Astrocyte of the spinal cord (primary cell): ENCODE results near the gene CD37.
"Not testable (repeated sequence)": the region's sequence is repeated elsewhere in the genome, so short reads cannot be mapped to it uniquely, and the experiment has no call there.

Experiments
- DNase-seq: peaks from one replicate; pipeline ENCODE4 v3.0.0; 2011; ENCODE audit warnings: low read depth, low spot score
- H3K4me3 ChIP-seq: 2 replicates; pipeline ENCODE4 v1.5.1; 2011; ENCODE audit warnings: low read depth, mild to moderate bottlenecking, low read length, moderate library complexity
- in situ Hi-C: cut with HindIII; loops from 2 replicates; pipeline ENCODE4 v1.10.0; 2017; ENCODE audit warnings: low sequenced_read_pairs
- TF ChIP-seq, protein P1 (sequence below): IDR thresholded peaks from 2 replicates; pipeline ENCODE4 v1.5.1; 2012; ENCODE audit warnings: low read depth, mild to moderate bottlenecking, low read length, inconsistent platforms

The CD37 gene

DNA sequence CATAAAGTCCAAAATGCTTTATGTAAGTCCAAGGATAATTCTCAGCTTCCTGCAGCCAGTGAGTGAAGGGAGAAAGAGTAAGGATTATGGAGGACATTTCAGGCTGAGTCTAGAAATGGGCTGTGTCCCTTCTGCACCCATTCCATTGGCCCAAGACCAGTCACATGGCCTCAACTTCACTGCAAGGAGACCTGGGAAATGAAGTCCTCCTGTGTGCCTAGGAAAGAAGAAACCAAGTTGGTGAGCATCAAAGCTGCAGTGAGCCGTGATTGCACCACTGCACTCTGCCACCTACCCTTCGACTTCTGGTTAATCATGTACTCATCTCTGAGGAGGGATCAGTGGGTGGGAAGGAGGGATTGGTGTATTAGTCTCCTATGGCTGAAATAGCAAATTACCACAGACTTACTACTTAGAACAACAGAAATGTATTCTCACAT lies 3.6 kb upstream of the CD37 start:
- TF ChIP-seq, protein P1, sequence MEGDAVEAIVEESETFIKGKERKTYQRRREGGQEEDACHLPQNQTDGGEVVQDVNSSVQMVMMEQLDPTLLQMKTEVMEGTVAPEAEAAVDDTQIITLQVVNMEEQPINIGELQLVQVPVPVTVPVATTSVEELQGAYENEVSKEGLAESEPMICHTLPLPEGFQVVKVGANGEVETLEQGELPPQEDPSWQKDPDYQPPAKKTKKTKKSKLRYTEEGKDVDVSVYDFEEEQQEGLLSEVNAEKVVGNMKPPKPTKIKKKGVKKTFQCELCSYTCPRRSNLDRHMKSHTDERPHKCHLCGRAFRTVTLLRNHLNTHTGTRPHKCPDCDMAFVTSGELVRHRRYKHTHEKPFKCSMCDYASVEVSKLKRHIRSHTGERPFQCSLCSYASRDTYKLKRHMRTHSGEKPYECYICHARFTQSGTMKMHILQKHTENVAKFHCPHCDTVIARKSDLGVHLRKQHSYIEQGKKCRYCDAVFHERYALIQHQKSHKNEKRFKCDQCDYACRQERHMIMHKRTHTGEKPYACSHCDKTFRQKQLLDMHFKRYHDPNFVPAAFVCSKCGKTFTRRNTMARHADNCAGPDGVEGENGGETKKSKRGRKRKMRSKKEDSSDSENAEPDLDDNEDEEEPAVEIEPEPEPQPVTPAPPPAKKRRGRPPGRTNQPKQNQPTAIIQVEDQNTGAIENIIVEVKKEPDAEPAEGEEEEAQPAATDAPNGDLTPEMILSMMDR: no peak
- no peak overlapping the region for H3K4me3 ChIP-seq
- DNase-seq: peak; percentile 42
- in situ Hi-C loops: no loop called here

DNA sequence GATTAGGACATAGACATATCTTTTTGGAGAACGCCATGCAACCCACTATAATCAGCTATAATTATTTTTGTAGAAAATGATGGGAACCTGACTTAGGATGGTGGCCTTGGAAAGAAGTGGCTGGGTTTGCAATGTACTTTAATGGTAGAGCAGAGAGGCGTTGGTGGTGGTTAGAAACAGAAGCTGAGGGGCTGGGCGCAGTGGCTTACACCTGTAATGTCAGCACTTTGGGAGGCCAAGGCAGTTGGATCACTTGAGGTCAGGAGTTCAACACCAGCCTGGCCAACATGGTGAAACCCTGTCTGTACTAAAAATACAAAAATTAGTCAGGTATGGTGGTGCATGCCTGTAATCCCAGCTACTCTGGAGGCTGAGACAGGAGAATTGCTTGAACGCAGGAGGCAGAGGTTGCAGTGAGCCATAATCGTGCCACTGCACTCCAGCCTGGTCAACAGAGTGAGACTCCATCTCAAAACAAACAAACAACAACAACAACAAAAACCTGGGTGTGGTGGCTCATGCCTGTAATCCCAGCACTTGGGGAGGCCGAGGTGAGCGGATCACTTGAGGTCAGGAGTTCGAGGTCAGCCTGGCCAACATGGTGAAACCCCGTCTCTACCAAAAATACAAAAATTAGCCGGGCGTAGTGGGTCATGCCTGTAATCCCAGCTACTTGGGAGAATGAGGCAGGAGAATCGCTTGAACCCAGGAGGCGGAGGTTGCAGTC lies 2.4 kb upstream of the CD37 start:
- H3K4me3 ChIP-seq, in situ Hi-C loops, DNase-seq: not testable (repeated sequence)

DNA sequence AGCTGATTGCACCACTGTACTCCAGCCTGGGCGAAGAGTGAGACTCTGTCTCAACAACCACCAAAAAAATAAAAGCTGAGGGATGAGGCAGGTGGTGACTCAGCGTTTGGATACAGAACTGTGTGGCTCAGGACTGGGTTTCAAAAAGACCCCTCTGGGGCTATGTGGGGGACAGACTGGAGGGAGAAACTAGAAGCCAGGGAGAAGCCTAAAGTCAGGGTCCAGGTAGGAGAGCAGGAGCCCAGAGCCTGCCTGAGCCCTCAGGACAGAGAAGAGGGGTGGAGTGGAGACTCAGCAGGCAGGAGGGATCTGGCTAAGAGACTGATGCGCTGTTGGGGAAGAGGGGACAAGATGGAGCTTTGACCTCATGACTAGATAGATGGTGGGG lies 1.8 kb upstream of the CD37 start:
- TF ChIP-seq, protein P1: no peak
- in situ Hi-C loops: no loop called here
- no peak for DNase-seq
- H3K4me3 ChIP-seq: no peak overlapping the region

DNA sequence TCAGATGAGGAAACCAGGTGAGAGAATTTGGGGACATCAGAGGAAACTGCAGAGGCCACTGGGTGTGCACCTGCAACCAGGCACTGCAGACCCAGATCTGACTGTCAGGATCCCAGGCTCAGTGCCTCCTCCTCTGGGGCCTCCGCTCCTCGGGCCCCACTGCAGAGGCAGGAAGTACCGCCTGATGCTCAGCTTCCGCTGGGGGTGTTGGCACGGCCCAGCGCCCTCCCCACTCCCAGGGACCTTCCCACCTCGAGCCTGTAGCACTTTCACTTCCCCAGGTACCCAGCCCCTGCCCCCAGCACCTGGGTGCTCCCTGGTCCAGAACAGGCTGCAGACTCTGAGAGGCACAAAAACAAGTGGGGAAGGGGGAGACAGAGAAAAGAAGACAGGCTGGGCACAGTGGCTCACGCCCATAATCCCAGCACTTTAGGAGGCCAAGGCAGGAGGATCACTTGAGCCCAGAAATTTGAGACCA lies 1.4 kb upstream of the CD37 start:
- DNase-seq: no peak
- no peak overlapping the region for H3K4me3 ChIP-seq

DNA sequence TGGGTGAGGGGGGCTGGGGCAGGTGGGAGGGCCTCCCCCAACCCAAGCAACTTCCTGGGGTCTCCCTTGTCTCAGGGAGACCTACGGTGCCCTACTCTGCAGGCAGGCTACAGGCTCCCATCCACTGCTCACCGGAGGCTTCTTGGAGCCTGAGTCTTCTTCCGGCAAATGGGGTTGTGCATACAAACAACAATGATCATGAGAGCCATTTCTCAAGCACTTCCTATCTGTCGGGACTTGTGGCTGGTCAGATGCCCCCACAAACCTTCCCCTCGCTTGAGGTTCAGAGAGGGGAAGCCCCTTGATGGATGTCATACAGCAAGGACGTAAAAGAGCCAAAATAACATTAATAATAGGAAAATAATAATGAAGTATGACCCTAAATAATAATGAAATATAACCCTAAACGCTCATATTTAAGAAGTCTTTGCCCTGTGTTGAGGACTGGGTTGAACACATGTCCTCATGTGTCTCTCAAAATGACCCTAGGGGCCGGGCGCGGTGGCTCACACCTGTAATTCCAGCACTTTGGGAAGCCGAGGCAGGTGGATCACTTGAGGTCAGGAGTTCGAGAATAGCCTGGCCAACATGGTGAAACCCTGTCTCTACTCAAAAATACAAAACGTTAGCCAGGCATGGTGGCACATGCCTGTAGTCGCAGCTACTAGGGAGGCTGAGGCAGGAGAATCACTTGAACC lies 727 bp downstream of the CD37 start:
- no peak for DNase-seq
- TF ChIP-seq, protein P1: no peak
- H3K4me3 ChIP-seq: no peak overlapping the region
- in situ Hi-C loops: no loop called here

More for the DNA sequence above, 1.4 kb upstream of the CD37 start:
- in situ Hi-C loops: no loop called here
- TF ChIP-seq, protein P1: no peak

DNA sequence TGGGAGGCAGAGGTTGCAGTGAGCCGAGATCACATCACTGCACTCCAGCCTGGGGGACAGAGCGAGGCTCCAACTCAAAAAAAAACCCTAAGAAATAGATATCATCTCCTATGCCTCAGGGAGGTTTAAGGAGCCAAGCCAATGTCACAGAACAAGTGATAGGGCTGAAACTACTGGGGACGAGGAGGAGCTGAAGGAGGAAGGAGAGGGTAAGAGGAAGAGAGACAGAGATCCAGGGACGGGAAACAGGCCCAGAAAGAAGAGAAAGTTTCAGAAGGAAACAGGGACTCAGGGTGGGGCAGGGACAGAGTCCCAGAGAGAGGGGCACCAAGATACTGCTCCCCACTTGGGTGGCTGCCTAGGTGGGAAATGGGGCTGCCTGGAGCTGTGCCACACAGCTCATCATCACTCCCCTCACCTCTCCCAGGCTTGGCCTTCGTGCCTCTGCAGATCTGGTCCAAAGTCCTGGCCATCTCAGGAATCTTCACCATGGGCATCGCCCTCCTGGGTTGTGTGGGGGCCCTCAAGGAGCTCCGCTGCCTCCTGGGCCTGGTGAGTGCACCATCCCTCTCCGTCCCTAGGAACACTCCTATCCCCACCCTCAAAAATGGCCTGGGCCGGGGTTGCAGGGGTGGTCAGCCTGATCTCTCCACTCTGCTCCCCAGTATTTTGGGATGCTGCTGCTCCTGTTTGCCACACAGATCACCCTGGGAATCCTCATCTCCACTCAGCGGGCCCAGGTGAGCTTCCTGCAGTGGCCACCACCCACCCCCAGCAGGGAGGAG lies 1.5 kb downstream of the CD37 start:
- H3K4me3 ChIP-seq: no peak overlapping the region
- TF ChIP-seq, protein P1: no peak
- no peak for DNase-seq

More for the DNA sequence above, 1.5 kb downstream of the CD37 start:
- in situ Hi-C loops: no loop called here
